PC-9 (cell line): ENCODE data around the gene PALLD. TPM values are rescaled to one million over a fixed set of nuclear protein-coding genes. Genes with fewer than 3 reads are reported as not detected.
A peak's percentile ranks its signal among the peaks of the same experiment; 100 is the strongest.

Experiments used
- BruUV-seq: library from RNA; stranded (reverse); fragments of 400-500 nt; replicated peaks from 2 replicates; lab custom pipeline; 2021; lab: Mats Ljungman, UMichigan
- CTCF ChIA-PET: fragments of 300-600 bp; sonication (Branson Sonifier 250); formaldehyde crosslinking; loops from one replicate; lab custom pipeline; 2022; ENCODE audit warnings: antibody characterized with exemption; lab: Charles Lee
- POLR2A ChIA-PET: fragments of 300-600 bp; sonication (Branson Sonifier 250); formaldehyde crosslinking; loops from one replicate; lab custom pipeline; 2022; ENCODE audit warnings: antibody characterized with exemption; ENCODE audit not compliant: unreplicated experiment; lab: Charles Lee
- DNase-seq, 2 experiments: peaks; one replicate each; pipeline versions ENCODE4 v3.0.0 to v3.0.0-alpha.2; 2015 to 2022; ENCODE audit warnings: mixed read lengths in 1 of 2
- H2AFZ ChIP-seq: fragments of 200-600 bp; sonication (generic); 2 replicates; pipeline ENCODE4 v1.8.1; 2017; ENCODE audit warnings: antibody characterized with exemption
- H3F3A ChIP-seq: fragments of 200-600 bp; sonication (generic); 2 replicates; pipeline ENCODE4 v1.8.1; 2017; ENCODE audit warnings: antibody characterized with exemption, mild to moderate bottlenecking, low read depth; ENCODE audit not compliant: insufficient read depth
- H3K27ac ChIP-seq: fragments of 200-600 bp; sonication (generic); 2 replicates; pipeline ENCODE4 v1.6.1; 2016; ENCODE audit warnings: mixed run types
- H3K27me3 ChIP-seq: fragments of 200-600 bp; sonication (generic); 2 replicates; pipeline ENCODE4 v1.6.1; 2016; ENCODE audit warnings: low read depth, mixed run types; ENCODE audit not compliant: insufficient read depth
- H3K36me3 ChIP-seq: fragments of 200-600 bp; sonication (generic); 2 replicates; pipeline ENCODE4 v1.6.1; 2016; ENCODE audit warnings: low read depth, mixed run types
- H3K4me1 ChIP-seq: fragments of 200-600 bp; sonication (generic); replicated peaks from 2 replicates; pipeline ENCODE4 v1.6.1; 2016; ENCODE audit warnings: mixed run types; ENCODE audit not compliant: insufficient read depth
- H3K4me2 ChIP-seq: fragments of 200-600 bp; sonication (generic); 2 replicates; pipeline ENCODE4 v1.6.1; 2017; ENCODE audit warnings: mixed run types
- H3K4me3 ChIP-seq: fragments of 200-600 bp; sonication (generic); 2 replicates; pipeline ENCODE4 v1.6.1; 2016; ENCODE audit warnings: mixed run types
- H3K79me2 ChIP-seq: fragments of 200-600 bp; sonication (generic); 2 replicates; pipeline ENCODE4 v1.6.1; 2017; ENCODE audit warnings: low read depth, mixed run types
- H3K9me2 ChIP-seq: fragments of 200-600 bp; sonication (generic); 2 replicates; pipeline ENCODE4 v1.8.1; 2017; ENCODE audit warnings: mild to moderate bottlenecking; ENCODE audit not compliant: insufficient read depth
- H3K9me3 ChIP-seq: fragments of 200-600 bp; sonication (generic); 2 replicates; pipeline ENCODE4 v1.8.1; 2016; ENCODE audit warnings: low read depth; ENCODE audit not compliant: insufficient read depth
- H4K20me1 ChIP-seq: fragments of 200-600 bp; sonication (generic); 2 replicates; pipeline ENCODE4 v1.8.1; 2017; ENCODE audit not compliant: insufficient read depth
- EZH2 ChIP-seq: fragments of 200-600 bp; sonication (generic); IDR thresholded peaks from 2 replicates; pipeline ENCODE4 v1.8.0; 2017; ENCODE audit warnings: antibody characterized with exemption, low read depth
- intact Hi-C: fragments of 100-400 bp; cut with micrococcal nuclease; formaldehyde crosslinking; loops from one replicate; pipeline ENCODE4 v1.10.0; 2022; ENCODE audit not compliant: unreplicated experiment
- total RNA-seq: library from RNA; stranded (reverse); gene quantifications from 2 replicates; pipeline ENCODE4 v1.2.3, GENCODE V29; 2021
- TF ChIP-seq, protein P1 (sequence below): fragments of 200-600 bp; sonication (generic); conservative IDR thresholded peaks from 2 replicates; pipeline ENCODE4 v1.6.1; 2017; ENCODE audit warnings: mixed run types, antibody characterized with exemption, mild to moderate bottlenecking, moderate library complexity

PALLD gene
- total RNA-seq, 1 experiment from 2014 or later, result 156 TPM

DNA sequence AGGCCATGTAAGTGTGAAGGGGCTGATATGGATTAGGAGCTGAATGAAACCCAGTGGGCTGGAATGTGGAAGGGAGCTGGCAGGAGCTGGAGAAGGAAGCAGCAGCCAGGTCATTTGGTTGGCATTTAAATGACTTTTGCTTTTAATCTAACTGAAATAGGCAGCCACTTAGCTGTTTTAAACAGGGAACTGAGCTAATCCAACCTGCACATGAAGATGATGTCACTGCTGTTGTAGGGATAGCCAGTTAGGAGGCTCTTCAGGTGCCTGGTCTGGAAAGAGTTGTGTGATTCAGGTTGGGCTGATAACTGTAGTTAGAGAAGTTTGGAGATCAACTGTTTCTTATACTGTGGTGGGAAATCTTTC, 122.4 kb downstream of the PALLD start:
- Histone ChIP-seq H3K4me1 (peaks cover 18% of the 10 kb centered on the region), H3K4me2 (peak overlapping the region; percentile 48), H4K20me1 (no peaks in the 10 kb centered on the region), H3F3A (peaks cover 11% of the 10 kb centered on the region), H3K9me2 (no peaks in the 10 kb centered on the region), H3K79me2 (no peaks in the 10 kb centered on the region), H3K27ac (peak overlapping the region; percentile 55), H3K9me3 (no peaks in the 10 kb centered on the region), H3K27me3 (no peaks in the 10 kb centered on the region), H3K36me3 (no peaks in the 10 kb centered on the region), H2AFZ (peak overlapping the region; percentile 48; the same call in 1 of the 2 replicates), H3K4me3 (no peak overlapping the region)
- CTCF ChIA-PET, result interaction anchor here (0.6 to 1.6 kb wide), 2 partner anchors 30 to 34 kb away, joined by 4 to 9 read pairs; no protein-coding TSS in a partner anchor
- TF ChIP-seq EZH2, result no peak
- TF ChIP-seq, protein P1, sequence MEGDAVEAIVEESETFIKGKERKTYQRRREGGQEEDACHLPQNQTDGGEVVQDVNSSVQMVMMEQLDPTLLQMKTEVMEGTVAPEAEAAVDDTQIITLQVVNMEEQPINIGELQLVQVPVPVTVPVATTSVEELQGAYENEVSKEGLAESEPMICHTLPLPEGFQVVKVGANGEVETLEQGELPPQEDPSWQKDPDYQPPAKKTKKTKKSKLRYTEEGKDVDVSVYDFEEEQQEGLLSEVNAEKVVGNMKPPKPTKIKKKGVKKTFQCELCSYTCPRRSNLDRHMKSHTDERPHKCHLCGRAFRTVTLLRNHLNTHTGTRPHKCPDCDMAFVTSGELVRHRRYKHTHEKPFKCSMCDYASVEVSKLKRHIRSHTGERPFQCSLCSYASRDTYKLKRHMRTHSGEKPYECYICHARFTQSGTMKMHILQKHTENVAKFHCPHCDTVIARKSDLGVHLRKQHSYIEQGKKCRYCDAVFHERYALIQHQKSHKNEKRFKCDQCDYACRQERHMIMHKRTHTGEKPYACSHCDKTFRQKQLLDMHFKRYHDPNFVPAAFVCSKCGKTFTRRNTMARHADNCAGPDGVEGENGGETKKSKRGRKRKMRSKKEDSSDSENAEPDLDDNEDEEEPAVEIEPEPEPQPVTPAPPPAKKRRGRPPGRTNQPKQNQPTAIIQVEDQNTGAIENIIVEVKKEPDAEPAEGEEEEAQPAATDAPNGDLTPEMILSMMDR, result no peak
- TSS peak; percentile 96 for BruUV-seq
- intact Hi-C loops, result loop anchor here (5.0 kb wide), 1 partner anchor 62 kb away; no protein-coding TSS in a partner anchor
- DNase-seq, result peak; percentile 34 to 51
- POLR2A ChIA-PET, result interaction anchor here (0.6 to 2.0 kb wide), 7 partner anchors 11 to 203 kb away, joined by 3 to 10 read pairs (median 5); no protein-coding TSS in a partner anchor

DNA sequence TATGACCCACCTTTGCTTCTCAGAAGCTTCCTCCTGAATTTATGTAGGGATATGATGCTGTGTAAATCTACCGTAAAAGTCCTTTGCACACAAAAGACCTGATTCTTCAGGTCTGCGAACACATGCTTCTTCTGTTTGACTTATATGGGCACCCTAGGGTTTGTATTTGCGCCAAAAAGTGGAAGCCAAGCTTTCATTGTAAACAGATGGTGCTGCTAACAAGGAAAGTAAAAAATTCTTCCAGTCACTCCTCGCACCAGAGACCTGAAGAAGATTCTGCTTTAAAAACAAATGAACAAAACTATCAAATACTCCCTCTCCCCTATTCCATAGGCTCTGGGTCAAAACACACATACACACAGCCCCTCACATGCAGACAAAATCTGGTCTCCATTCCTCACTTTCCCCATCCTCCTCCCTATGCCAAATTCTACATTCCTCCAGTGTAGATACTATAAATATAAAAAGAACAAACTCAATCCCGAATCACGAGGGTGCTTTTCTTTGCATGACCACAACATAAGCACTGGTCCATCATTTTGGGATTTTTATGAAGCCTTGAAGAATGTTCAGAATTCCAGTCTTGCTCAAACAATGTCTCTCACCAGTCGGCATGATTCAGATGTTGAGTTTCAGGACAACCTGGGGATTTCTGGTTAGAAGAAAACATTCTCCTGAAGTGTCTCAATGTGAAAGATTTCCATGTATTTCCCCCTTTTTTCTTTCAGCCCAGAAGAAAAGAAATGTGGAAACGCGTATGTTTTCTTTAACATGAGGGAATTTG, 125.1 kb downstream of the PALLD start:
- BruUV-seq, result no TSS peak
- POLR2A ChIA-PET, result interaction anchor here (0.6 kb wide), 1 partner anchor 29 kb away, joined by 4 read pairs; no protein-coding TSS in a partner anchor
- no peaks in the 10 kb centered on the region for H3K36me3 ChIP-seq
- intact Hi-C loops, result no loop called here
- TF ChIP-seq EZH2, result no peak
- TF ChIP-seq, protein P1, result no peak
- no peak overlapping the region for H3K4me2 ChIP-seq
- no peak overlapping the region for H3K27ac ChIP-seq
- no peaks in the 10 kb centered on the region for H3K79me2 ChIP-seq
- no peak overlapping the region for H2AFZ ChIP-seq
- H4K20me1 ChIP-seq, result no peaks in the 10 kb centered on the region
- H3K4me3 ChIP-seq, result no peak overlapping the region
- H3K27me3 ChIP-seq, result no peaks in the 10 kb centered on the region
- H3K9me2 ChIP-seq, result no peaks in the 10 kb centered on the region
- no peaks in the 10 kb centered on the region for H3K9me3 ChIP-seq
- CTCF ChIA-PET, result no interaction called here
- DNase-seq, result no peak
- peaks cover 18% of the 10 kb centered on the region for H3K4me1 ChIP-seq
- peaks cover 11% of the 10 kb centered on the region for H3F3A ChIP-seq

GRCh38 chr4:168622600-168622999, 125.7 kb downstream of the PALLD start:
- Histone ChIP-seq H3K27me3 (no peaks in the 10 kb centered on the region), H2AFZ (no peak overlapping the region), H3K27ac (no peak overlapping the region), H3K36me3 (no peaks in the 10 kb centered on the region), H3F3A (peaks cover 11% of the 10 kb centered on the region), H3K4me1 (peaks cover 18% of the 10 kb centered on the region), H3K9me3 (no peaks in the 10 kb centered on the region), H3K4me2 (no peak overlapping the region), H3K4me3 (no peak overlapping the region), H3K79me2 (no peaks in the 10 kb centered on the region), H4K20me1 (no peaks in the 10 kb centered on the region), H3K9me2 (no peaks in the 10 kb centered on the region)
- no peak for DNase-seq
- BruUV-seq, result no TSS peak
- ChIA-PET POLR2A (no interaction called here), CTCF (no interaction called here)
- TF ChIP-seq, protein P1, result no peak
- TF ChIP-seq EZH2, result no peak
- intact Hi-C loops, result no loop called here
